BJ (cell line): ENCODE measurements around the gene RGS10. TPM values are rescaled to one million over a fixed set of nuclear protein-coding genes. Genes with fewer than 3 reads are reported as not detected.
"Not testable (repeated sequence)": the region's sequence is repeated elsewhere in the genome, so short reads cannot be mapped to it uniquely, and the experiment has no call there.

Experiments
- CTCF ChIA-PET: fragments of 350-600 bp; formaldehyde crosslinking; extraction: SDS; loops from one replicate; lab custom pipeline; 2021; ENCODE audit warnings: antibody characterized with exemption, inconsistent platforms; lab: Yijun Ruan, JAX
- POLR2A ChIA-PET: fragments of 300-600 bp; sonication (Branson Sonifier 250); formaldehyde crosslinking; extraction: SDS; loops from one replicate; lab custom pipeline; 2021; ENCODE audit warnings: antibody characterized with exemption; lab: Charles Lee
- DNase-seq: peaks from one replicate; pipeline ENCODE4 v3.0.0-alpha.2; 2011; ENCODE audit warnings: low read depth
- H3K27me3 ChIP-seq: 2 replicates; pipeline ENCODE4 v1.6.0; 2011; ENCODE audit warnings: low read length; ENCODE audit not compliant: control insufficient read depth, insufficient read depth
- H3K36me3 ChIP-seq: 2 replicates; pipeline ENCODE4 v1.5.1; 2011; ENCODE audit warnings: low read length; ENCODE audit not compliant: control insufficient read depth, insufficient read depth
- H3K4me3 ChIP-seq: 2 replicates; pipeline ENCODE4 v1.5.1; 2011; ENCODE audit warnings: low read depth, mild to moderate bottlenecking, control low read depth, low read length
- polyA plus RNA-seq: library from polyadenylated mRNA; depleted of rRNA; stranded (reverse); fragments of >200 nt; gene quantifications from 2 replicates; pipeline ENCODE4 v1.2.3, GENCODE V29; 2011
- TF ChIP-seq, protein P1 (sequence below): IDR thresholded peaks from 2 replicates; pipeline ENCODE4 v1.5.1; 2011; ENCODE audit warnings: low read depth, mild to moderate bottlenecking, control low read depth, inconsistent platforms, low read length, moderate library complexity; ENCODE audit not compliant: insufficient read depth

Gene RGS10
- polyA plus RNA-seq, 1 experiment, result 34.5 TPM

- ChIA-PET CTCF (no interaction called here), POLR2A (no interaction called here)
- TF ChIP-seq, protein P1, sequence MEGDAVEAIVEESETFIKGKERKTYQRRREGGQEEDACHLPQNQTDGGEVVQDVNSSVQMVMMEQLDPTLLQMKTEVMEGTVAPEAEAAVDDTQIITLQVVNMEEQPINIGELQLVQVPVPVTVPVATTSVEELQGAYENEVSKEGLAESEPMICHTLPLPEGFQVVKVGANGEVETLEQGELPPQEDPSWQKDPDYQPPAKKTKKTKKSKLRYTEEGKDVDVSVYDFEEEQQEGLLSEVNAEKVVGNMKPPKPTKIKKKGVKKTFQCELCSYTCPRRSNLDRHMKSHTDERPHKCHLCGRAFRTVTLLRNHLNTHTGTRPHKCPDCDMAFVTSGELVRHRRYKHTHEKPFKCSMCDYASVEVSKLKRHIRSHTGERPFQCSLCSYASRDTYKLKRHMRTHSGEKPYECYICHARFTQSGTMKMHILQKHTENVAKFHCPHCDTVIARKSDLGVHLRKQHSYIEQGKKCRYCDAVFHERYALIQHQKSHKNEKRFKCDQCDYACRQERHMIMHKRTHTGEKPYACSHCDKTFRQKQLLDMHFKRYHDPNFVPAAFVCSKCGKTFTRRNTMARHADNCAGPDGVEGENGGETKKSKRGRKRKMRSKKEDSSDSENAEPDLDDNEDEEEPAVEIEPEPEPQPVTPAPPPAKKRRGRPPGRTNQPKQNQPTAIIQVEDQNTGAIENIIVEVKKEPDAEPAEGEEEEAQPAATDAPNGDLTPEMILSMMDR, result no peak
- Histone ChIP-seq H3K27me3 (no peaks in the 10 kb centered on the region), H3K36me3 (no peaks in the 10 kb centered on the region), H3K4me3 (no peak overlapping the region)
- DNase-seq, result no peak
Measured at GRCh38 chr10:119567978-119568377, 25.5 kb upstream of the RGS10 start.

DNA sequence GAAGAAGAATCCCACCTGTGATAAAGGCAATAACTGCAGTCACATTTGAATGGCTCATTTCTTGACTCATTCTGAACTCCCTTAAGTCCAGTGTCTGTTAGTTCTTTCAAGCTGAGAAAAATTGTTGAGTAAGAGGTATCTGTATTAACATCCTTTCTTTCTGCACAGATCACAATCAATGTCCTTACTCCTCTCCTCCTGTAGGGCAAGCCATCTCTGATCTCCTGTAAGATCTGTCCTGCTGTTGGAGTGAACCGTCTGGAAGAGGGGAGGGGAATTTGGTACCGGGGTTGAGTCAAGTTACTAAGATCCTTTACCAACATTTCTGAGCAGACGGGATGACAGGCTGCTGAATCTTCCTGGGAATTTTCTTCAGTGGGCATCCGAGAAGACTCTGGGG, 19.6 kb upstream of the RGS10 start:
- CTCF ChIA-PET, result interaction anchor here (1.4 to 1.7 kb wide), 2 partner anchors 9 to 19 kb away, joined by 3 to 5 read pairs; no protein-coding TSS in a partner anchor
- Histone ChIP-seq H3K27me3 (no peaks in the 10 kb centered on the region), H3K4me3 (no peak overlapping the region), H3K36me3 (no peaks in the 10 kb centered on the region)
- POLR2A ChIA-PET, result no interaction called here
- TF ChIP-seq, protein P1, result no peak
- DNase-seq, result no peak

DNA sequence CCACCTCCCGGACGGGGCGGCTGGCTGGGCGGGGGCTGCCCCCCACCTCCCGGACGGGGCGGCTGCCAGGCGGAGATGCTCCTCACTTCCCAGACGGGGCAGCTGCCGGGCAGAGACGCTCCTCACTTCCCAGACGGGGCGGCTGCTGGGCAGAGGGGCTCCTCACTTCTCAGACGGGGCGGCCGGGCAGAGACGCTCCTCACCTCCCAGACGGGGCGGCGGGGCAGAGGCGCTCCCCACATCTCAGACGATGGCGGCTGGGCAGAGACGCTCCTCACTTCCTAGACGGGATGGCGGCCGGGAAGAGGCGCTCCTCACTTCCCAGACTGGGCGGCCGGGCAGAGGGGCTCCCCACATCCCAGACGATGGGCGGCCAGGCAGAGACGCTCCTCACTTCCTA, 17.0 kb upstream of the RGS10 start:
- H3K27me3 ChIP-seq, POLR2A ChIA-PET, CTCF ChIA-PET, DNase-seq, H3K36me3 ChIP-seq, H3K4me3 ChIP-seq: not testable (repeated sequence)

GRCh38 chr10:119556081-119556480, 13.6 kb upstream of the RGS10 start:
- DNase-seq, H3K4me3 ChIP-seq, H3K36me3 ChIP-seq, POLR2A ChIA-PET, H3K27me3 ChIP-seq: not testable (repeated sequence)
- CTCF ChIA-PET, result interaction anchor here (0.8 kb wide), 1 partner anchor 65 kb away, joined by 3 read pairs; no protein-coding TSS in a partner anchor

GRCh38 chr10:119555178-119555784, 12.8 kb upstream of the RGS10 start:
- Histone ChIP-seq H3K27me3 (peaks cover 4% of the 10 kb centered on the region; the same call in 1 of the 2 replicates), H3K36me3 (no peaks in the 10 kb centered on the region), H3K4me3 (no peak overlapping the region)
- TF ChIP-seq, protein P1, result no peak
- DNase-seq, result no peak
- POLR2A ChIA-PET, result no interaction called here
- CTCF ChIA-PET, result no interaction called here

DNA sequence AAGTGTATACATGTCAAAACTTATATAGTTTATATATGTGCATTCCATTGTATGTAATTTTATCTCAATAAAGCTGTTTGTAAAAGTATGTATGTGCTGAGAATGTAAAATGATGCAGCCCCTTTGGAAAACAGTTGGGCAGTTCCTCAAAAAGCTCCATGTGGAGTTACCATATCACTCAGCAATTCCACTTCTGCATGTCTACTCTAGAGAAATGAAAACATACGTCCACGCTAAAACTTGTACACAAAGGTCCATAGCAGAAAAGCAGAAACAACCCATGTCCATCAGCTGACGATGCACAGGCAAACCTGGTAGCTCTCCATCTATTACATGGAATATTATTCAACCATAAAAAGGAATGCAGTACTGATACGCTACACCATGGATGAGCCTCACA, 8.3 kb upstream of the RGS10 start:
- Histone ChIP-seq H3K27me3 (peaks cover 9% of the 10 kb centered on the region), H3K4me3 (no peak overlapping the region), H3K36me3 (no peaks in the 10 kb centered on the region)
- DNase-seq, result no peak
- TF ChIP-seq, protein P1, result no peak
- POLR2A ChIA-PET, result no interaction called here
- CTCF ChIA-PET, result interaction anchor here (0.5 to 1.3 kb wide), 3 partner anchors 8 to 347 kb away, joined by 3 to 4 read pairs (median 3); partner anchors contain the start of gene RGS10
